CD4-positive, alpha-beta T cell (primary cell): ENCODE results near the gene TNFRSF17. TPM values are rescaled to one million over a fixed set of nuclear protein-coding genes. Genes with fewer than 3 reads are reported as not detected.
"Not testable (repeated sequence)": the region's sequence is repeated elsewhere in the genome, so short reads cannot be mapped to it uniquely, and the experiment has no call there.

Source experiments
- ATAC-seq: fragments of 200-7000 bp; cut with Tn5 transposase; one replicate; pipeline ENCODE4 v1.10.0; 2022; ENCODE audit warnings: mild to moderate bottlenecking; ENCODE audit not compliant: poor library complexity
- CTCF ChIA-PET: fragments of 350-600 bp; sonication (Branson Sonifier 250); formaldehyde crosslinking; loops from one replicate; lab custom pipeline; 2021; ENCODE audit warnings: antibody characterized with exemption, inconsistent platforms; lab: Charles Lee
- POLR2A ChIA-PET: fragments of 350-600 bp; sonication (Branson Sonifier 250); formaldehyde crosslinking; loops from one replicate; lab custom pipeline; 2021; ENCODE audit warnings: antibody characterized with exemption, inconsistent platforms; lab: Charles Lee
- DNase-seq, 14 experiments: peaks; one replicate each; pipeline ENCODE4 v3.0.0-alpha.2; 2013 to 2020; ENCODE audit warnings: mixed read lengths in 2 of 14
- H3K27ac ChIP-seq, 2 donors: one replicate each; pipeline versions ENCODE4 v1.5.1 to v1.7.0; 2013; ENCODE audit warnings: low read length in 2 of 2, low read depth in 1 of 2, mild to moderate bottlenecking in 1 of 2
- H3K27me3 ChIP-seq, 2 experiments: 1 replicate in 1 of 2; 2 replicates in 1 of 2; pipeline versions ENCODE4 v1.6.1 to v1.7.0; 2013; ENCODE audit warnings: low read length in 2 of 2, control low read depth in 1 of 2, mild to moderate bottlenecking in 1 of 2, moderate library complexity in 1 of 2; ENCODE audit not compliant: insufficient read depth in 2 of 2, control insufficient read depth in 1 of 2
- H3K36me3 ChIP-seq: one replicate; pipeline ENCODE4 v1.6.1; 2013; ENCODE audit warnings: low read length, control low read depth; ENCODE audit not compliant: insufficient read depth
- H3K4me1 ChIP-seq: one replicate; pipeline ENCODE4 v1.6.1; 2013; ENCODE audit warnings: low read length, control low read depth; ENCODE audit not compliant: insufficient read depth
- H3K4me3 ChIP-seq: one replicate; pipeline ENCODE4 v1.5.1; 2013; ENCODE audit warnings: mild to moderate bottlenecking, low read length, moderate library complexity
- H3K9me3 ChIP-seq, 2 experiments: 1 replicate in 1 of 2; 2 replicates in 1 of 2; pipeline versions ENCODE4 v1.6.1 to v1.7.0; 2013; ENCODE audit warnings: low read length in 2 of 2, mild to moderate bottlenecking in 2 of 2, control low read depth in 1 of 2, moderate library complexity in 1 of 2; ENCODE audit not compliant: control insufficient read depth in 1 of 2, insufficient read depth in 1 of 2
- H3K27ac Mint-ChIP-seq: one replicate; pipeline ENCODE4 v1.8.0; 2020; ENCODE audit warnings: mixed read lengths
- H3K27me3 Mint-ChIP-seq: one replicate; pipeline ENCODE4 v1.8.0; 2021; ENCODE audit warnings: mixed read lengths
- H3K36me3 Mint-ChIP-seq: one replicate; pipeline ENCODE4 v1.8.0; 2021; ENCODE audit warnings: low read depth, mixed read lengths
- H3K4me1 Mint-ChIP-seq: one replicate; pipeline ENCODE4 v1.8.0; 2021; ENCODE audit warnings: low read depth, mixed read lengths
- H3K4me3 Mint-ChIP-seq: one replicate; pipeline ENCODE4 v1.8.0; 2020; ENCODE audit warnings: mild to moderate bottlenecking, mixed read lengths
- H3K9me3 Mint-ChIP-seq: one replicate; pipeline ENCODE4 v1.8.0; 2020; ENCODE audit warnings: mixed read lengths
- intact Hi-C, 2 experiments: fragments of 100-400 bp; cut with DNase I in 1 of 2; cut with micrococcal nuclease in 1 of 2; formaldehyde crosslinking; loops; one replicate each; pipeline versions ENCODE4 v1.15.1 to v1.9.0; 2023 to 2025; cut with DNase I, micrococcal nuclease
- total RNA-seq, 174 experiments: library from RNA in 2 of 174; stranded (reverse) in 2 of 174; gene quantifications; one replicate each; pipeline ENCODE4 v1.2.3 and lab custom pipeline; 2021 to 2026
- TF ChIP-seq, protein P1 (sequence below): fragments of 200-600 bp; IDR thresholded peaks from one replicate; pipeline ENCODE4 v1.8.0; 2022; ENCODE audit warnings: antibody characterized with exemption, mild to moderate bottlenecking

TNFRSF17 gene
- total RNA-seq, 2 experiments from 2014 or later = not detected

DNA sequence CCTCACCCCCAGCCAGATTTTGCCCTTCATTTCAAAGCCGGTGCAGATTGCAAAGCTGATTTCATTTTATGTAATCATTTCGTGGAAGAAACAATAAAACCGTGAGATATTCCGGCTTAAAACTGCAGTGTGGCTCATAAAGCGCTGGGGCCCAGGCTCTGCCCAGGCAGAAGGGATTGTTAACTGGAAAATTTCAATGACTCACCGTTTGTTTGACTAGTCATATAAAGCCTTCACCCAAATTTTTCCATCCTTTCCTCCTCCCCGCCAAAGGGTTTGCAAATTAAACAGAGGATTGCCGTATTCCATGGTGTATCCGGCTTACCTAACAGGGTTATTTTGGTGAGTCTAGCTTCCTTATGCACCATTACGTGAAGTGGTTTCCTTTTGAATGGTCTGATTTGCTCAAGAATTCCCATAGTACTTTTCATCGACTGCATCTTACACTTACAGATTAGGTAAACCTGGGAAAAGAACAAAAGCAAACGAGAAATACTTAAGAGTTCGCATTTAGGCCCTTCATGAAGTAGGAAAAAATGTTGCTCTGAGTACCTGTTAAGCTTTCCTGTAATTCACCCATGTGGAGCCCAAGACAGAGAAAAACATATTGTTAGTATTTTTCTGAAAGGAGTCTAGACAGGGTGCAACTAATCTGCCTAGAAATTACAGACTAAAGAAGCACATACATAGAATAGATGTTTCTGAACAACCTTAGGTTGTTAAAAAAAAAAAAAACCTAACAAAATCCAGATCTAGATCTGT lies 48.3 kb upstream of the TNFRSF17 start:
- TF ChIP-seq, protein P1, sequence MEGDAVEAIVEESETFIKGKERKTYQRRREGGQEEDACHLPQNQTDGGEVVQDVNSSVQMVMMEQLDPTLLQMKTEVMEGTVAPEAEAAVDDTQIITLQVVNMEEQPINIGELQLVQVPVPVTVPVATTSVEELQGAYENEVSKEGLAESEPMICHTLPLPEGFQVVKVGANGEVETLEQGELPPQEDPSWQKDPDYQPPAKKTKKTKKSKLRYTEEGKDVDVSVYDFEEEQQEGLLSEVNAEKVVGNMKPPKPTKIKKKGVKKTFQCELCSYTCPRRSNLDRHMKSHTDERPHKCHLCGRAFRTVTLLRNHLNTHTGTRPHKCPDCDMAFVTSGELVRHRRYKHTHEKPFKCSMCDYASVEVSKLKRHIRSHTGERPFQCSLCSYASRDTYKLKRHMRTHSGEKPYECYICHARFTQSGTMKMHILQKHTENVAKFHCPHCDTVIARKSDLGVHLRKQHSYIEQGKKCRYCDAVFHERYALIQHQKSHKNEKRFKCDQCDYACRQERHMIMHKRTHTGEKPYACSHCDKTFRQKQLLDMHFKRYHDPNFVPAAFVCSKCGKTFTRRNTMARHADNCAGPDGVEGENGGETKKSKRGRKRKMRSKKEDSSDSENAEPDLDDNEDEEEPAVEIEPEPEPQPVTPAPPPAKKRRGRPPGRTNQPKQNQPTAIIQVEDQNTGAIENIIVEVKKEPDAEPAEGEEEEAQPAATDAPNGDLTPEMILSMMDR = no peak
- Mint-ChIP-seq H3K36me3 (peaks cover 31% of the 10 kb centered on the region), H3K9me3 (no peaks in the 10 kb centered on the region), H3K27ac (peak overlapping the region; percentile 98), H3K4me1 (peaks cover 29% of the 10 kb centered on the region), H3K4me3 (peak overlapping the region; percentile 98), H3K27me3 (no peaks in the 10 kb centered on the region)
- H3K4me3 ChIP-seq = peak overlapping the region; percentile 82
- peak overlapping the region; percentile 20 to 33 for H3K27ac ChIP-seq
- H3K4me1 ChIP-seq = peaks cover 26% of the 10 kb centered on the region
- intact Hi-C loops = loop anchor here in 1 of 2 experiments (1.0 to 10.0 kb wide), 5 partner anchors 60 to 974 kb away; partner anchors contain the start of genes CLEC16A, DEXI, SNX29 and SOCS1
- ChIA-PET CTCF (interaction anchor here (1.5 kb wide), 1 partner anchor 120 kb away, joined by 4 read pairs; the partner anchor contains the start of gene ZC3H7A), POLR2A (interaction anchor here (1.1 to 1.7 kb wide), 7 partner anchors 10 to 562 kb away, joined by 4 to 13 read pairs (median 4); partner anchors contain the start of genes RSL1D1, TXNDC11 and ZC3H7A)
- peaks cover 0 to 2% of the 10 kb centered on the region in 2 experiments for H3K27me3 ChIP-seq
- ATAC-seq (no peak), DNase-seq (no peak)
- no peaks in the 10 kb centered on the region for H3K9me3 ChIP-seq
- no peaks in the 10 kb centered on the region for H3K36me3 ChIP-seq

GRCh38 chr16:11924046-11924445 lies 41.0 kb upstream of the TNFRSF17 start:
- H3K9me3 ChIP-seq, H3K36me3 Mint-ChIP-seq, H3K27me3 ChIP-seq, H3K4me3 Mint-ChIP-seq, H3K4me1 ChIP-seq, ATAC-seq, H3K9me3 Mint-ChIP-seq, H3K4me1 Mint-ChIP-seq, CTCF ChIA-PET, H3K4me3 ChIP-seq, H3K27ac ChIP-seq, POLR2A ChIA-PET, H3K27me3 Mint-ChIP-seq, H3K36me3 ChIP-seq, intact Hi-C loops, DNase-seq, H3K27ac Mint-ChIP-seq: not testable (repeated sequence)

GRCh38 chr16:11927350-11927749 lies 37.7 kb upstream of the TNFRSF17 start:
- H3K27ac Mint-ChIP-seq, H3K4me1 Mint-ChIP-seq, H3K4me3 ChIP-seq, POLR2A ChIA-PET, DNase-seq, H3K36me3 Mint-ChIP-seq, H3K4me1 ChIP-seq, ATAC-seq, H3K4me3 Mint-ChIP-seq, H3K9me3 ChIP-seq, intact Hi-C loops, H3K27ac ChIP-seq, H3K36me3 ChIP-seq, CTCF ChIA-PET, H3K27me3 ChIP-seq, H3K27me3 Mint-ChIP-seq, H3K9me3 Mint-ChIP-seq: not testable (repeated sequence)

GRCh38 chr16:11941945-11942344 lies 23.1 kb upstream of the TNFRSF17 start, which contains the start of gene NPIPB2:
Gene NPIPB2 (minus strand): TSS chr16:11942045. CDS start chr16:11942045, 0 bp downstream.
- CTCF ChIA-PET, H3K27ac ChIP-seq, H3K36me3 Mint-ChIP-seq, H3K9me3 Mint-ChIP-seq, H3K4me1 ChIP-seq, intact Hi-C loops, H3K4me3 Mint-ChIP-seq, H3K36me3 ChIP-seq, H3K4me1 Mint-ChIP-seq, H3K27me3 Mint-ChIP-seq, ATAC-seq, H3K27ac Mint-ChIP-seq, DNase-seq, H3K27me3 ChIP-seq, POLR2A ChIA-PET, H3K4me3 ChIP-seq, H3K9me3 ChIP-seq: not testable (repeated sequence)
